ENCODE results near the gene JAZF1.

Gene JAZF1

GRCh38 chr7:28075674-28076358, 104.8 kb downstream of the JAZF1 start:
- DNase-seq (ENCODE audit: low read depth in 2 of 2) = no peak

- no peak for DNase-seq (ENCODE audit: low read depth in 2 of 2)
Measured at GRCh38 chr7:28072876-28073514, 107.6 kb downstream of the JAZF1 start.

- no peak for DNase-seq (ENCODE audit: low read depth in 2 of 2)
Measured at GRCh38 chr7:28071570-28071969, 109.0 kb downstream of the JAZF1 start.

GRCh38 chr7:28070297-28071055, 110.1 kb downstream of the JAZF1 start:
- no peak for DNase-seq (ENCODE audit: low read depth in 2 of 2)

- no peak for DNase-seq (ENCODE audit: low read depth in 2 of 2)
Measured at GRCh38 chr7:28069807-28070206, 110.8 kb downstream of the JAZF1 start.

- no peak for DNase-seq (ENCODE audit: low read depth in 2 of 2)
Measured at GRCh38 chr7:28069388-28069787, 111.2 kb downstream of the JAZF1 start.

- DNase-seq (ENCODE audit: low read depth in 2 of 2) = no peak
Measured at GRCh38 chr7:28068811-28069216, 111.8 kb downstream of the JAZF1 start.

GRCh38 chr7:28067171-28067570, 113.4 kb downstream of the JAZF1 start:
- DNase-seq (ENCODE audit: low read depth in 2 of 2) = no peak

GRCh38 chr7:28065721-28066285, 114.8 kb downstream of the JAZF1 start:
- no peak for DNase-seq (ENCODE audit: low read depth in 2 of 2)

GRCh38 chr7:28065308-28065707, 115.3 kb downstream of the JAZF1 start:
- DNase-seq (ENCODE audit: low read depth in 2 of 2) = no peak

- DNase-seq (ENCODE audit: low read depth in 2 of 2) = no peak
Measured at GRCh38 chr7:28064437-28064836, 116.2 kb downstream of the JAZF1 start.

GRCh38 chr7:28062197-28062991, 118.2 kb downstream of the JAZF1 start:
- DNase-seq (ENCODE audit: low read depth in 2 of 2) = peak; percentile 11 to 57

- DNase-seq (ENCODE audit: low read depth in 2 of 2) = no peak
Measured at GRCh38 chr7:28061824-28062196, 118.8 kb downstream of the JAZF1 start.

- DNase-seq (ENCODE audit: low read depth in 2 of 2) = no peak
Measured at GRCh38 chr7:28060371-28060950, 120.1 kb downstream of the JAZF1 start.

- DNase-seq (ENCODE audit: low read depth in 2 of 2) = no peak
Measured at GRCh38 chr7:28055161-28055544, 125.4 kb downstream of the JAZF1 start.

GRCh38 chr7:28054531-28055160, 125.9 kb downstream of the JAZF1 start:
- no peak for DNase-seq (ENCODE audit: low read depth in 2 of 2)

GRCh38 chr7:28052933-28053332, 127.7 kb downstream of the JAZF1 start:
- no peak for DNase-seq (ENCODE audit: low read depth in 2 of 2)

GRCh38 chr7:28048694-28049093, 131.9 kb downstream of the JAZF1 start:
- DNase-seq (ENCODE audit: low read depth in 2 of 2) = no peak

GRCh38 chr7:28046035-28046434, 134.6 kb downstream of the JAZF1 start:
- no peak for DNase-seq (ENCODE audit: low read depth in 2 of 2)

- no peak for DNase-seq (ENCODE audit: low read depth in 2 of 2)
Measured at GRCh38 chr7:28045592-28045991, 135.0 kb downstream of the JAZF1 start.

GRCh38 chr7:28044825-28045224, 135.8 kb downstream of the JAZF1 start:
- no peak for DNase-seq (ENCODE audit: low read depth in 2 of 2)
